NCI-H2196 treated with DMSO at 0.1 percent for 48 hours (cell line): ENCODE measurements around the gene SNCAIP.
"Not testable (repeated sequence)": the region's sequence is repeated elsewhere in the genome, so short reads cannot be mapped to it uniquely, and the experiment has no call there.

ENCODE experiments used
- DNase-seq: peaks from one replicate; lab custom pipeline; 2025; ENCODE audit not compliant: unreplicated experiment; lab: John Stamatoyannopoulos, UW

The SNCAIP gene

DNA sequence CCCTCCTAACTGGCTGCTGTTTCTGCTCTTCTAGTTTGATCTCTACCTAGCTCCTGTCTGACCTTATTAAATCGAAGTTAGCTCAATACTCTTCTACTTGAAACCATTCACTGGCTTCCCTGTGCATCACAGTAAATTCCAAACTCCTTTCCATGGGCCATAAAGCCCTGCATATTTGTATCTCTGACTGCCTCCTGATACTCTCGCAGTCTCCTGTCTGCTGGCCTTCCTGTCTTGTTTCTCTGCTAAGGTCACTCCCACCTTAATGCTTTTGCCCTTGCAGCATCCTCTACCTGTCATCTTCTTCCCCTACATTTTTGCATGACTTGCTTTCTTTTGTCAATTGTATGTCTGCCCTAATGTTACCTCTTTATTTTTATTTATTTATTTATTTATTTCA is 44.8 kb downstream of the SNCAIP start:
- no peak for DNase-seq

DNA sequence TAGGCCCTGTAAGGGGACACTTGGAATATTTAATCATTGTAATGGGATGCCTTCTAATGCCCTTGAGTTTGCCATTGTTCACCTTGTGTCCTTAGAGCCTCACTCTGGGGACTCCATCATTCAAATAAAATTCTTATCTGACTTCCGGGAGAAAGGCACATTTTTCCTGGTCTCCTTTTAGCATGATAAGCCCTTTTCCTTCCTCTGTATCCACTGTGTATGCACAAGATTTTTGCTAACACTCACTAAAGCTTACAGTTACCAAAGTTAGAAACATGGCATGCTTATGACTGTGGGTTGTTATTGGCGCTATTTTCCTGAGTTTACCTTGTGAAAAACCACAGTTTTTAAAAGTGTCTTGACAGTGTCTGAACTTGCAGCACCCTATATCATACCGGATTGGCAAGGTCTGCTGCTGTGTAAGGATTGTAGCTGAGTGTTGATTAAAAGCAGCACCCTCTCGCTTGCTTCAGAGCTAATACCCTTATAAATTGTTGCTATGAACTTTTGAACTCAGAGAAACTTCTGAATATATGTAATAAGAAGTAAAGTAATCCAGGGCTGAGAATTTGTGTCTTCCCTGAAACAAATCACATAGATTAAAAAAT is 46.4 kb downstream of the SNCAIP start:
- no peak for DNase-seq

DNA sequence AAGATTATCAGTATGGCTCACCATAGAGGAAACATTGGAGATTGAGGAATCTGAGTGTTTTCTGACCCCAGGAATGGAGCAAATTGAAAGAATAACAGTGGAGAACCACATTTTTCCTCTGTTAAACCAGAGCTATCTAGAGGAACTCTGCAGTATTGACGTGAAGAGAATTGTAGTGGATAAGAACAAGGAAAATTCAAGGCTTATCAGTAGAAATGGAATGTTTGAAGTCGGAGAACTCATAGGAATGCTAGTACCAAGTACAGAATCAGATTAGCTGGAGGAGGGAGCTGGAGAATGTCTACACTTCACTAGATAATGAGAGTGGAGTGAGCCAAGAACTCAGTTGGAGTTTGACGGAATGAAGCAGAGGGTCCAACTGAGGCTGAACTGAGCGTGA is 50.3 kb downstream of the SNCAIP start:
- no peak for DNase-seq

DNA sequence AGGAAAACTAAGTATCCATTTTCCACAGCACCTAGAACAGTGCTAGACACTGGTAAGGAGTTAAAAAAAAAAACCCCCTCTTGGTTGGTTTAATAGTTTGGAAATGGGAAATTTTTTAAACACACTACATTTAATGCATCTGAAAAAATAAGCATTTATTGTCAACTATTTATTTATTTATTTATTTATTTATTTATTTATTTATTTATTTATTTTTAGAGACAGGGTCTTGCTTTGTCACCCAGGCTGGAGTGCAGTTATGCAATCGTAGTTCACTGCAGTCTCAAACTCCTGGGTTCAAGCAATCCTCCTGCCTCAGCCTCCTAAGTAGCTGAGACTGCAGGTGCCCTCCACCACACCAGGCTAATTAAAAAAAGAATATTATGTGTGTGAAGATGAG is 51.6 kb downstream of the SNCAIP start:
- no peak for DNase-seq

DNA sequence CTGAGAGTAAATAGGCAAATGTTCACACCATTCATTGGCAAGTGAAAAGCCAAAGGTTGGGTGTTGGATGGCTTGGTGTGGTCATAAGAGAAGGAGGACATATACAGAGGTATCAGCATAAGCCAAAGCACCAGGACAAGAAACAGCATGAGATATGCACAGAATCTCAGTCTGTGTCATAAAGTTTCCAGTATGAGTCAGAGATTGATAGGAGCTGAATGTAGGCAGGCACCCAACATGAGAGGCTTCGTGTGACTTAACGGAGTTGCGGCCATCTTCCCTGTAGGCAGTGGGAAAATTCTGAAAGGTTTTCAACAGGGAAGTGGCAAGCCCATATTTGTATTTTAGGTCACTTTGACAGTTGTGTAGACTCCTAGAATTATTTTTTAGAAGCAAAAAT is 54.5 kb downstream of the SNCAIP start:
- no peak for DNase-seq

DNA sequence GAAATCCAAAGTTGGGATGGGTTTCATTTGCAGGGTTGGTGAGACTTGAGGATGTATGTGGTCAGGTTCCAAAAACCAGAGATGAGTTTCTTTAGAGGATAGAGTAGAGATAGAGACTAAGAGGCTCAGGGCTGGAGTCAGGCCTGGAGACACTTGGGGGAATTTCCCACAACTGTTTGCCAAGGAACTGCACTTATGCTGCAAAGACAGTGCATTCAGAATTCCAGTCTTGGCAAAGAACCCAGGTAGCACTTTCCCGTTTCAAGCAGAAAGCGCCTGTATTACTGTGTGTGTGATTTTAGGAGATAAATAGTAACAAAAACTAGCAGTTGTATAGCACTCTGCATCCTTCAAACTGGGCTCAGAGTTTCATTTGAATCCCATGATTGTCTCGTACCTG is 55.4 kb downstream of the SNCAIP start:
- DNase-seq: no peak

DNA sequence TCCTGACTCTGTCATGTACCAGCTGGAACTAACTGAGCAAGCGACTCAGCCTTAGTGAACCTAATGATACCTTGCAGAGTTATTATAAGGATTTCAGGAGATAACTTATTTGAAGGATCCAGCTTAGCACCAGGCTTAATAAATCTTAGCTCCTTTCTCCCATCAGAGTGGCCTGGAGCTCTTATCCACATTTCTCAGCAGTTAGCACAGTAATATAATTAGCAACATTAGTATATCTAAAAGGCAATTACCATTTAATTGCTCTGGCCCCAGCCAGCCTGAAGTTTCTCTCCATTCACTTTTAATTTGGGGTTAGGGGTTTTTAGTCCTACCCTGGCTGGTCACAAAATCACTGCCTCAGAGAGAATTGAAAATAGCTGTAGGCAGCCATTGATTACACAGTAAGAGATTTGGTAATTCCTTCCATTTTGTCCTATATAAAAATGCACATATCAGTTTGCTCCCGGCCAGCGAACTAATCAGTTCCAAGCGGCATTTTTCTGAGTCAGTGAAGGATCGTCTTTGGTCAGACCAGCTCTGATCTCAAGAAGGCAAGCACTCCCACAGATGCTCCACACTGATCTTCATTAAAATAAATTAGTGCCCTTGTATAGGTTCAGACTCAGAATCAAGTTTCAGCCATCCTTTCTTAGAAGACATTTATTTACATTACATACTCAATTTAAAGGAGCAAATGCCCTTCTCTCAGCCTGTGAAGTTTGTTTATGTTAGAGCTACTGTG is 56.6 kb downstream of the SNCAIP start:
- DNase-seq: no peak

DNA sequence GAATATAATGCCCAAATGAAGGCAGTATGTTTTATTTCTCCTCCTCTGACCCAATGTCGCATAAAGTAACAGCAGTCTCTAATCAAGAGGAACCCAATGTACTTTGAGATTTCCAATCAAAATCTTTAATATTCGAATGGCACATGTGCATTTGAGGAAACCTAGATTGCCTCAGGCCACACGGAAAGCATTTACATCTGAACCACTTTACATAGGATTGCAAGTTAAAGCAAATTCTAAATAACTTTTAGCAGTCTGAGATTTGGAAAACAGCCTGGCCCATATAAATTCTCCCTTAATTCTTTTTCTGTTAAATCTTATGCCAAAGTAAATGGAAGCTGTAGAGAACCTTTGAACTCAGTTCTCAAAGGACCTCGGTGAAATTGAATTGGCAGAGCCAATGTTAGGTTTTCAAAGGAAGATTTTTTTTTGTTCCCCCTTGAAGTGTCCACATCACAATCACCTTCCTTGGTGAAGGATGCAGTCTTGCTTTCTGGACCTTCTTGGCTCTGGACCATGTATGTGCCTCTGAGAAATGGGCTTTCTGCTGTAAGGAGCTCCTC is 57.3 kb downstream of the SNCAIP start:
- DNase-seq: no peak

DNA sequence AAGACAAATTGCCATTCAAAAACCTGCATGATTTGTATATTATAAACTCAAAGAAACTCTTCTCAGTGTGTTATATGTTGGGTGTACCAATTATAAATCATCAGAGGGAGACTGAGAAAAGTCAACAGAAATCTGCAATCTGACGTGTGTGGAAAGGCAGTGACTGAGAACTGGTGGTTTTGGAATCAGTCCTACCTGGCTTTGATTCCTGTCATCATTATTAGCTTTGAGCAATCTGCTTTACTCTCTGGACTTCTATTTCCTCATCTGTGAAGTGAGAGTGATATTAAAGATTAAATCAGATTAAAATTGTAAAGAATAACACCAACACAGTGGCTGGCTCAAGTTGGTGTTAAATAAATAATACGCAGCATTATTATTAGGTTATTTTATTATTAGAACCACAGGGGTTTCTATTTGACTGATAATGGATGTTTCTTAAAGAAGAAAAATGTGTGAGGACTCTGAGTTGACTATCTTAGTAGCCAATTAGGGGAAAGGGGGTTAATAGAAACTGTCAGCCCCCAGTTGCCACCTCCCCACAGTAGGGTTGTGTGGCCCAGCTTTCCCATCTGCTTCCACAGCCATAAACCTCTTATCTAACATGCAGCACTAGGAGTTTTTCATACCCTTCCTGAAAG is 59.6 kb downstream of the SNCAIP start:
- no peak for DNase-seq

DNA sequence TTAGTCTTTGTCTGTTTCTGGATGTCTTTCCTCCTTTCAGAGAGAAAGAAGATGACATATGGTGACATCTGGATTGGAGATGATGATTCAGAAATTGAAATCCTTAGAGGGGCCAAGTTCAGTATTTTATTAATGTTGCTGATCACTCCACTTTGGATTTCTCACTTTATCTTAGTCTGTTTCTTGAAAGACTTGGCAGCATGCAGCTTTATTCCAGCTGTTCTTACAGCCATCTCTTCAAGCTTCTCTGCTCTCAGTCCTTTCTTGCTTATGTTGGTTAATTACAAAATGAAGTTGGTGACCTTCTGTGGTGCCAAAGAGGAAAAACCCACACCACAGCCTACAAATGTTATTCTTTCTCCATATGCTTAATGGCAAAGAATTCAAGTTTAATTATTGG is 62.1 kb downstream of the SNCAIP start:
- no peak for DNase-seq

DNA sequence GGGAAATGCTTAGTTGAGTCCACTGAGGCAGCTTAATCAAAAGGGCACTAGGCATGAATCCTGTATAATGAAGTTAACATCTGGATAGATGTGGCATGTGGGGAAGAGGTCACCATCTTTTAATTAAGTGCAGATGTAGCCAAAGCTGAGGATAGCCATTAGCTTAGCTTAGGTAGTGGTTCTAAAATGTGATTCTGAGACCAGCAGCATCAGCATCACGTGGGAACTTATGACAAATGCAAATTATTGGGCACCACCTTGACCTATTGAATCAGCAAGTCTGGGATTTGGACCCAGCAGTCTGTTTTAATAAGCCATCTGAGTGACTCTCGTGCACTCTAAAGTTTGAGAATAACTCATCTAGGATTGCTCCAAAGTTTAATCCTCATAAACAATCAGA is 63.8 kb downstream of the SNCAIP start:
- no peak for DNase-seq

DNA sequence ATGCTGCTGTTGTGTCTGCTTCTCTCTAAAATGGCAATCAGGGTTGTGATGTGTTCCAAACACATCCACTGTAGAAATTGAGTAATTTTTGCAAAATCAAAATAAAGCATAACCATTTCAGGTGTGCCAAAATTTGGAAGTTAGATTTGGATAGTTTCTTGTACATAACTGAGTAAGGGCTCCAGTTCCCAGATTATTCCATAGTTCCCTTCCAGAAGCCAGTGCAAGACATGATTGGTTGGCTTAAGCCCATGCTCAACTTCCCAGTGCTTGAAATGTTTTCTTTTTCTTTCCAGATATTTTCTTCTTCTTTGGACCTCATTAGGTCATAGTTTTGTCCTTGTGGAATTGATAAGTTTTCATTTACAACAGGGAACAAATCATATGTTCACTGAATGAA is 64.2 kb downstream of the SNCAIP start:
- no peak for DNase-seq

DNA sequence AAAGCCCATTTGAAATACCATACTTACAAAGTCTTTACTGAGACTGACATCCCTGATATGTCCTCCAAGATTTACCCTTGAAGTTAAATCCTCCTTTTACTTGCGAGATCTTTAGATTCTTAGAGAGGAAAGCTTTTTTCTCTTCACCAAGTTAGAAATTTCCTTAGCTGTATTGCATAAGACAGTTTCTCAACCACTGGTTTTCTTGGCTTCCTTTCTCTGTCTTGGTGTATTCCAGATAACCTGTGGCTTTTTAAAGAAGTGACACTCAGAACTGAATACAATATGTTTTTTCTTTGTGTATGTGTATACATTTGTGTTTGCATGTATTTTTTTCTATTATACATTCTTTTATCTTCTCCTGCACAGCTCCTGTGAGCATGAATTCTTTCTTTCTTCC is 65.0 kb downstream of the SNCAIP start:
- DNase-seq: no peak

DNA sequence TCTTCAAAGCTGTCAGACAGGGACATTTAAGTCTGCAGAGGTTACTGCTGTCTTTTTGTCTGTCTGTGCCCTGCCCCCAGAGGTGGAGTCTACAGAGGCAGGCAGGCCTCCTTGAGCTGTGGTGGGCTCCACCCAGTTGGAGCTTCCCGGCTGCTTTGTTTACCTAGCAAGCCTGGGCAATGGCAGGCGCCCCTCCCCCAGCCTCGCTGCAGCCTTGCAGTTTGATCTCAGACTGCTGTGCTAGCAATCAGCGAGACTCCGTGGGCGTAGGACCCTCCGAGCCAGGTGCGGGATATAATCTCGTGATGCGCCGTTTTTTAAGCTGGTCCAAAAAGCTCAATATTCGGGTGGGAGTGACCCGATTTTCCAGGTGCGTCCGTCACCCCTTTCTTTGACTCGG is 70.9 kb downstream of the SNCAIP start:
- not testable (repeated sequence) for DNase-seq

DNA sequence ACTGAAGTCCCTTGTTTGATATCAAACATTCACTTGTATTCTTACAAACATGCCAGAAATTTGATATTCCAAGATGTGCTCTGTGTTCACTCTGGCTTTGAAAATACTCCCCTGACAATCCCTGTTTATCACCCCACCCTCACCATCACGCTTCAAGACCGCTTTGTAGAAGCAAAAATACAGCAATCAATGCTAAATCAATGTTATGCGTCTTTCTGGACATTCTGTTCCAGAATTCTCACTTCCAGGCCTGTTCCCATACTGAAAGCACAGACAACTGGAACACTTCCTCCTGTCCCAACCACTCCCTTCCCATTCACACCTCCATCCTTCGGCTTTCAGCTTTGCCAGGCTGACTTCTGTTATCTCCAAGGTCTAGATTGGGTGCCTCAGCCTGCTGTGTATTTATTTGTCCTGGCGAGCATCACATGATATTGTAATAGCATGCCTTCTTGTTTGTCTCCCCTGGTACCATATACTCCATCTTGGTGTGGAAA is 72.8 kb downstream of the SNCAIP start:
- no peak for DNase-seq

DNA sequence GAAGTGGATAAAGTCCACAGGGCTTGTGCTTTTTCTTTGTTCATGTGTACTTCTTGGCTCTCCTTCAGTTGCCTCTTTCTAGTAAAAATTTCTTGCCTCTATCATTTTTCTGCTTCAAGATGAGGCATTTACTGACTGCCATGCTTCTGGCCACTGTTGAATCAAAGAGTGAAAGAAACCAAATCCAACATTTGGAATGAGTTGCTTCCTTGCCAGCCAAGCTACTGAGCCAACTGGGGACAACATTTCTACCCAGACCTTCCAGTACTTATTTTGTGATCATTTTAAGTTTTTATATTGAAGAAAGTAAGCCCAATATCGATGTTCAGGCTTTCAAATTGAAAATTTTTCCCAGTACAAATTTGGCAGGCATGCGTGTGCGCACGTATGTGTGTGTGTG is 73.2 kb downstream of the SNCAIP start:
- no peak for DNase-seq

DNA sequence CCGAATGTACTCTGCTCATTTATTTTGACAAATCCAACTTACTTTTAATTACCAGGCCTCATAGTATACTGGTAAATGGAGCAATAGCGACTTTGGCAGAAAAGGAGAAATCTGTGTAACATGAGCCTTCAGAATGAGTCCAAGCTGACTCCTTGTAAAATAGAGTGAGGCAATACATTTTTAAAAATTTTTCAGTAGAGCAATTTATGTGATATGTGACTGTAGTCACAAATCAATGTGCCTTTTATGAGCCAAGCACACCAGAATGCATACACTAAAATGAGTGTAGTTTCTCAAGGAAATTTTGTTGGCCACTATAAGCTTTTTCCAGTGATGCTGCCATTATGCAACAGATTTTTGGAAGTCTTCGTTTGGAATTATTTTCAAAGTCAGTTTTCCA is 73.8 kb downstream of the SNCAIP start:
- DNase-seq: no peak

DNA sequence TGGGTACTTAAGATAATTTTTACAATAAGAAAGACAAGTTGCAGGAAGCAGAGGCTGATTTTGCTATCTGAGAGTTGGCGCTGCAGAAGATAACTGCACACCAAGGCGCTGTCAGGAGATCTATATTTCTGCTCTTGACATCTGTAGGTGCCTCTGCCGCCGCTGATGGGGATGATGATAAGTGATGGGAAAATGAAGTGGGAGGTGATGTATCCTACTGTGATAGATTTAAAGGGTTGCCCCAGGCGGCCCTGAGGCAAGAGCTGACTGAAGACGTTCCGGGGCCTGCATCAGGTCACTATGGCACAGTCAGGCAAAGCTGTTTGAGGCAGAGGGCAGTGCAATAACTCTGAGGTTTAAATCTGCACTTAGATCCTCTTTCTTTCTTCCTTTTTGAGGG is 78.1 kb downstream of the SNCAIP start:
- DNase-seq: no peak

DNA sequence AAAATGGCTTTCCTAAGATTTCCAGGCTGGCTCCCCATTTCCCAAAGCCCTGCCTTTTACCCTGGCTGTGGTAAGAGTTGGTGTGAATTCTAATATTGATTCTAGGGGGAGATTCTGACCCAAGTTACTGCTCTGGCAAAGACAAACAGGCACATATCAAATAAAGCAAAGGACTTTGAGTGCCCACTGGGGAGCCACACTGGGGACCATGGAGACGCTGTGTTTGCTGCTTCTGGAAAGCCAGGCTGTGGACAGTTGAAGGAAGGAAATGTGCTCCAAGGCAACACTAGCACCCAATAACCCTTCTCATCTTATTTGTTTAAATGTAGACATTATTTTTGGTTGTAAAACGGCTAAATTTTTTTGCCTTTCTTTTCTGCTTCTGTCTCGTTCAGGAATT is 78.7 kb downstream of the SNCAIP start:
- no peak for DNase-seq

DNA sequence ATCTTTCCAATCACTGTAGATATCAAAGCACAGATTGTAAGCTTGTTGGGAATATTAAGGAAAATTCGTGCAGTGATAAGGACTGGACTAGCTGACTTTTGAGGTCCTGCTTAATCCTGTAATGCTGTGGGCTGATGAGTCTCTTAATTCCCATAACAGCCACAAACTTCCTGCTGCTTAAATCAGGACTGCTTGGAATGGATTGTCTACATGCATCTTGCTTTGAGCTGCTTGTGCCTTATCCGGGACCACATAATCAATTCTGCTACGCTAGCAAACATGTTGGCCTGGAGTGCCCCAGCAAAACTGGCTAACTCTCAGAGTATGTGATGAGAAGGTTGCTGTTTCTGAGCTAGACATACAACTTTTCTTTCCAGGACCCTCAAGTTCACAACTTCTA is 79.6 kb downstream of the SNCAIP start:
- no peak for DNase-seq

DNA sequence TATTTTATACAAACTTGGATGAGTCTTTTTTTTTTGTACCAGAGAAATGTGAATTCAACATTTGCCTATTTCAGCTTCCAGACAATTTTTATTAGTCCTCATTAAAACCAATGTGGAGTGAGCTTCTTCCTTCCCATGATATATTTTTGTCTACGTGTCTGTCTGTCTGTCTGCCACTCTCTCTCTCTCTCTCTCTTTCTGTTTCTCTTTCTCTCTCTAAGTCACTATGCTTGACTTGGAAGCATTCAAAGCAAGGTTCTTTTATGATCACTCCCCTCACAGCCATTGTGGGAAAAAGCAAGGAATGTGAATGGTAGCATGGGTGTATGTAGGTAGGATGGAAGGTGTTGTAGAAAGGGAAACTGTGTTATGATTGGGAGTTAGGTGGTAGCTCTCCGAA is 80.2 kb downstream of the SNCAIP start:
- DNase-seq: no peak

DNA sequence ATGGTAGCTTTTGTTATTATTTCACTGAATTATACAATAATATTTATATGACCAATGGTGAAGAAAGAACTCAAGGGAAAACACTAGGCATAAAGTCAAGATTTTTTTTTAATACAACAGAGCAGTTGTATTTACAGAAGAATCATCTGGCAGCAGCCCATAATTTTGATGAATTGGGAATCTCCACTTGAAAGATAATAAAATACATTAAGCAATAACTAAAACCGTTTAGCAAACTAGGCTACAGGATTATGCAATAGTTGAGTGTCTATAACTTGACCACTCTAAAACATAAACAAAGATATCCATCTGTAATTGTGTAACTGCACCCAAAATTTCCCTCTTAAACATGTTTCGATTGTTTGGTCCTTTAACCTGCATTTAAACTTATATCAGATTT is 80.8 kb downstream of the SNCAIP start:
- no peak for DNase-seq
